GM23338 (cell line): Measurements from ENCODE around the gene C2CD5. TPM values are rescaled to one million over a fixed set of nuclear protein-coding genes. Genes with fewer than 3 reads are reported as not detected.
"Not testable (repeated sequence)": the region's sequence is repeated elsewhere in the genome, so short reads cannot be mapped to it uniquely, and the experiment has no call there.

Experiments
- ATAC-seq: fragments of 200-7000 bp; cut with Tn5 transposase; 3 replicates; pipeline ENCODE4 v1.9.1; 2020
- DNase-seq: peaks from one replicate; pipeline ENCODE4 v3.0.0-alpha.2; 2015; ENCODE audit warnings: low spot score
- H2AFZ ChIP-seq: fragments of 200-600 bp; sonication (generic); 2 replicates; pipeline ENCODE4 v1.8.0; 2016; ENCODE audit warnings: antibody characterized with exemption, mild to moderate bottlenecking, moderate library complexity
- H3F3A ChIP-seq: fragments of 200-600 bp; sonication (generic); replicated peaks from 2 replicates; pipeline ENCODE4 v1.8.0; 2017; ENCODE audit warnings: antibody characterized with exemption, mixed run types, low read depth
- H3K27ac ChIP-seq: fragments of 200-600 bp; sonication (generic); 2 replicates; pipeline ENCODE4 v1.6.1; 2016; ENCODE audit warnings: low read depth
- H3K27me3 ChIP-seq: fragments of 200-600 bp; sonication (generic); 2 replicates; pipeline ENCODE4 v1.8.0; 2016; ENCODE audit warnings: mild to moderate bottlenecking, mixed run types, moderate library complexity; ENCODE audit not compliant: insufficient read depth
- H3K36me3 ChIP-seq: fragments of 200-600 bp; sonication (generic); 2 replicates; pipeline ENCODE4 v1.8.0; 2016; ENCODE audit warnings: mild to moderate bottlenecking; ENCODE audit not compliant: insufficient read depth
- H3K4me1 ChIP-seq: fragments of 200-600 bp; sonication (generic); 2 replicates; pipeline ENCODE4 v1.8.0; 2016; ENCODE audit warnings: mild to moderate bottlenecking, moderate library complexity; ENCODE audit not compliant: insufficient read depth
- H3K4me2 ChIP-seq: fragments of 200-600 bp; sonication (generic); 2 replicates; pipeline ENCODE4 v1.7.1; 2017; ENCODE audit warnings: mixed run types
- H3K4me3 ChIP-seq: fragments of 200-600 bp; sonication (generic); 2 replicates; pipeline ENCODE4 v1.6.1; 2016; ENCODE audit warnings: mixed run types
- H3K79me2 ChIP-seq: fragments of 200-600 bp; sonication (generic); replicated peaks from 2 replicates; pipeline ENCODE4 v1.8.0; 2017; ENCODE audit warnings: mild to moderate bottlenecking; ENCODE audit not compliant: insufficient read depth
- H3K9me2 ChIP-seq: fragments of 200-600 bp; sonication (generic); 2 replicates; pipeline ENCODE4 v1.8.0; 2017; ENCODE audit not compliant: insufficient read depth
- H4K20me1 ChIP-seq: fragments of 200-600 bp; sonication (generic); replicated peaks from 2 replicates; pipeline ENCODE4 v1.8.0; 2017; ENCODE audit warnings: mild to moderate bottlenecking; ENCODE audit not compliant: insufficient read depth
- H3K27ac Mint-ChIP-seq: 2 replicates; pipeline ENCODE4 v1.8.0; 2020; ENCODE audit warnings: inconsistent platforms, mild to moderate bottlenecking, moderate library complexity, mixed read lengths
- H3K27me3 Mint-ChIP-seq: 3 replicates; pipeline ENCODE4 v1.8.0; 2022; ENCODE audit warnings: low read depth, mild to moderate bottlenecking, moderate library complexity, mixed read lengths, inconsistent platforms; ENCODE audit not compliant: insufficient read depth, poor library complexity
- H3K36me3 Mint-ChIP-seq: 3 replicates; pipeline ENCODE4 v1.8.0; 2021; ENCODE audit warnings: low read depth, mild to moderate bottlenecking, inconsistent platforms, moderate library complexity, mixed read lengths
- H3K4me1 Mint-ChIP-seq: 3 replicates; pipeline ENCODE4 v1.8.0; 2020; ENCODE audit warnings: mild to moderate bottlenecking, inconsistent platforms, mixed read lengths
- H3K4me3 Mint-ChIP-seq: 3 replicates; pipeline ENCODE4 v1.8.0; 2021; ENCODE audit warnings: moderate library complexity, mild to moderate bottlenecking, inconsistent platforms, mixed read lengths
- H3K9me3 Mint-ChIP-seq: 3 replicates; pipeline ENCODE4 v1.8.0; 2020; ENCODE audit warnings: moderate library complexity, mild to moderate bottlenecking, inconsistent platforms, mixed read lengths
- CREB1 ChIP-seq: fragments of 250-450 bp; sonication (Bioruptor Pico); IDR thresholded peaks from 2 replicates; pipeline ENCODE4 v1.5.0; 2020; ENCODE audit warnings: low read depth, mild to moderate bottlenecking, moderate library complexity
- ETS1 ChIP-seq: IDR thresholded peaks from 2 replicates; pipeline ENCODE4 v1.6.1; 2016; ENCODE audit warnings: antibody characterized with exemption
- JUNB ChIP-seq: IDR thresholded peaks from one replicate; pipeline ENCODE4 v1.6.1; 2016; ENCODE audit warnings: antibody characterized with exemption; ENCODE audit not compliant: unreplicated experiment
- REST ChIP-seq: IDR thresholded peaks from one replicate; pipeline ENCODE4 v1.6.1; 2018; ENCODE audit warnings: antibody characterized with exemption; ENCODE audit not compliant: unreplicated experiment
- STAT1 ChIP-seq: IDR thresholded peaks from one replicate; pipeline ENCODE4 v1.6.1; 2016; ENCODE audit warnings: antibody characterized with exemption; ENCODE audit not compliant: unreplicated experiment
- ZNF114 ChIP-seq: fragments of 250-450 bp; sonication (Bioruptor Pico); IDR thresholded peaks from 2 replicates; pipeline ENCODE4 v1.5.0; 2020; ENCODE audit warnings: mild to moderate bottlenecking, moderate library complexity
- ZNF462 ChIP-seq: fragments of 250-450 bp; sonication (Bioruptor Pico); IDR thresholded peaks from 2 replicates; pipeline ENCODE4 v1.5.0; 2020; ENCODE audit warnings: mild to moderate bottlenecking, moderate library complexity
- polyA plus RNA-seq: library from polyadenylated mRNA; unstranded; fragments of >200 nt; fragmentation: Nextera tagmentation; extraction: Ambion mirVana; gene quantifications from 2 replicates; pipeline ENCODE4 v1.2.1, GENCODE V29; 2016
- total RNA-seq: library from RNA; depleted of rRNA; stranded (reverse); fragments of >200 nt; shearing (Covaris generic); gene quantifications from 2 replicates; pipeline ENCODE4 v1.2.3, GENCODE V29; 2014

Gene C2CD5
- total and polyA plus RNA-seq, 2 experiments from 2014 or later = 22.0 to 68.6 TPM

GRCh38 chr12:22480814-22481213 lies 63.5 kb downstream of the C2CD5 start:
- H3K79me2 ChIP-seq, H3K4me2 ChIP-seq, H3K4me1 Mint-ChIP-seq, H3K27me3 ChIP-seq, ATAC-seq, H3K4me1 ChIP-seq, H3K9me3 Mint-ChIP-seq, H4K20me1 ChIP-seq, H3K27me3 Mint-ChIP-seq, DNase-seq, H3K27ac Mint-ChIP-seq, H3F3A ChIP-seq, H3K9me2 ChIP-seq, H3K27ac ChIP-seq, H3K4me3 ChIP-seq, H3K4me3 Mint-ChIP-seq, H2AFZ ChIP-seq: not testable (repeated sequence)
- peaks cover 12% of the 10 kb centered on the region; the same call in 1 of the 2 replicates for H3K36me3 ChIP-seq
- H3K36me3 Mint-ChIP-seq = peaks cover 13% of the 10 kb centered on the region

GRCh38 chr12:22480016-22480415 lies 64.3 kb downstream of the C2CD5 start:
- H3K4me3 ChIP-seq = no peak overlapping the region
- Mint-ChIP-seq H3K36me3 (peaks cover 13% of the 10 kb centered on the region), H3K9me3 (no peaks in the 10 kb centered on the region), H3K4me3 (no peak overlapping the region), H3K4me1 (no peaks in the 10 kb centered on the region), H3K27me3 (no peaks in the 10 kb centered on the region), H3K27ac (no peak overlapping the region)
- peaks cover 12% of the 10 kb centered on the region; the same call in 1 of the 2 replicates for H3K36me3 ChIP-seq
- H3K9me2 ChIP-seq = no peaks in the 10 kb centered on the region
- no peaks in the 10 kb centered on the region for H3K27me3 ChIP-seq
- no peaks in the 10 kb centered on the region for H3K4me1 ChIP-seq
- no peaks in the 10 kb centered on the region for H3F3A ChIP-seq
- no peak overlapping the region for H3K27ac ChIP-seq
- H3K79me2 ChIP-seq = 0 out of 2 replicates have a peak, but pooled peaks cover 6% of the 10 kb centered on the region
- H2AFZ ChIP-seq = no peak overlapping the region
- H3K4me2 ChIP-seq = no peak overlapping the region
- DNase-seq (no peak), ATAC-seq (no peak)
- no peaks in the 10 kb centered on the region for H4K20me1 ChIP-seq
- TF ChIP-seq REST = no peak
- TF ChIP-seq CREB1 = no peak
- TF ChIP-seq ZNF114 (CRISPR knock-in tag) = no peak

GRCh38 chr12:22477894-22478287 lies 66.5 kb downstream of the C2CD5 start:
- no peaks in the 10 kb centered on the region for H3K4me1 Mint-ChIP-seq
- H3K9me3 Mint-ChIP-seq = no peaks in the 10 kb centered on the region
- peaks cover 7% of the 10 kb centered on the region; the same call in 1 of the 2 replicates for H3K36me3 ChIP-seq
- H3F3A ChIP-seq = no peaks in the 10 kb centered on the region
- DNase-seq (no peak), ATAC-seq (no peak)
- H3K9me2 ChIP-seq = no peaks in the 10 kb centered on the region
- no peak overlapping the region for H2AFZ ChIP-seq
- H3K4me2 ChIP-seq = no peak overlapping the region
- H3K36me3 Mint-ChIP-seq = peaks cover 7% of the 10 kb centered on the region; the same call in 2 of the 3 replicates
- no peak overlapping the region for H3K27ac ChIP-seq
- 0 out of 2 replicates have a peak, but pooled peaks cover 6% of the 10 kb centered on the region for H3K79me2 ChIP-seq
- H3K27me3 ChIP-seq = no peaks in the 10 kb centered on the region
- H3K4me1 ChIP-seq = no peaks in the 10 kb centered on the region
- H3K4me3 ChIP-seq = no peak overlapping the region
- H3K4me3 Mint-ChIP-seq = no peak overlapping the region
- no peaks in the 10 kb centered on the region for H3K27me3 Mint-ChIP-seq
- H4K20me1 ChIP-seq = no peaks in the 10 kb centered on the region
- peak overlapping the region; percentile 9; the same call in 1 of the 2 replicates for H3K27ac Mint-ChIP-seq
- TF ChIP-seq ETS1 (no peak), JUNB (no peak), ZNF462 (no peak), STAT1 (no peak)
